K562 (cell line): ENCODE data around the gene CPM.
"Not testable (repeated sequence)": the region's sequence is repeated elsewhere in the genome, so short reads cannot be mapped to it uniquely, and the experiment has no call there.

Experiments used
- ARHGAP35 ChIP-seq: fragments of 450-650 bp; IDR thresholded peaks from 2 replicates; pipeline ENCODE4 v1.6.1; 2018; ENCODE audit not compliant: partially characterized antibody
- FOSL1 ChIP-seq: fragments of 200-800 bp; sonication (Bioruptor generic); conservative IDR thresholded peaks from 2 replicates; pipeline ENCODE4 v1.6.1; 2016; ENCODE audit warnings: missing genetic modification characterization, missing compliant biosample characterization
- HCFC1 ChIP-seq: IDR thresholded peaks from 2 replicates; pipeline ENCODE4 v1.6.1; 2012; ENCODE audit warnings: low read depth, low read length, improper control_type of control experiment
- IRF9 ChIP-seq: fragments of 450-650 bp; IDR thresholded peaks from 2 replicates; pipeline ENCODE4 v1.6.1; 2016; ENCODE audit warnings: missing biosample characterization, missing genetic modification characterization
- KLF10 ChIP-seq: fragments of 250-450 bp; sonication (Bioruptor Pico); IDR thresholded peaks from 2 replicates; pipeline ENCODE4 v1.6.1; 2021; ENCODE audit warnings: matching md5 sums
- MTA3 ChIP-seq: fragments of 450-650 bp; formaldehyde crosslinking; IDR thresholded peaks from 2 replicates; pipeline ENCODE4 v1.6.1; 2017; ENCODE audit warnings: mild to moderate bottlenecking, borderline replicate concordance
- PATZ1 ChIP-seq: fragments of 250-450 bp; sonication (Bioruptor Pico); IDR thresholded peaks from 2 replicates; pipeline ENCODE4 v1.5.0; 2020; ENCODE audit warnings: mild to moderate bottlenecking, borderline replicate concordance
- PCBP2 ChIP-seq: fragments of 200-400 bp; formaldehyde crosslinking; IDR thresholded peaks from 2 replicates; pipeline ENCODE4 v1.6.1; 2018; ENCODE audit warnings: low read length, low read depth, mild to moderate bottlenecking, moderate library complexity; ENCODE audit not compliant: poor library complexity, severe bottlenecking
- POLR2A ChIP-seq: fragments of 450-650 bp; conservative IDR thresholded peaks from 2 replicates; pipeline ENCODE4 v1.6.1; 2016
- POU5F1 ChIP-seq: fragments of 150-350 bp; IDR thresholded peaks from 2 replicates; pipeline ENCODE4 v1.6.1; 2014; ENCODE audit warnings: borderline replicate concordance, low read length, low read depth, mild to moderate bottlenecking; ENCODE audit not compliant: partially characterized antibody
- USF2 ChIP-seq: sonication (generic); formaldehyde crosslinking; IDR thresholded peaks from 2 replicates; pipeline ENCODE4 v1.5.0; 2020; ENCODE audit warnings: missing genetic modification reagents
- ZBTB7A ChIP-seq: IDR thresholded peaks from 2 replicates; pipeline ENCODE4 v1.6.1; 2011; ENCODE audit warnings: low read depth, mild to moderate bottlenecking, low read length, moderate library complexity, borderline replicate concordance; ENCODE audit not compliant: control insufficient read depth
- ZKSCAN8 ChIP-seq: fragments of 200-800 bp; sonication (Bioruptor generic); IDR thresholded peaks from 2 replicates; pipeline ENCODE4 v1.6.1; 2016; ENCODE audit warnings: missing genetic modification characterization, missing compliant biosample characterization

- not testable (repeated sequence) for TF ChIP-seq FOSL1; IRF9 (tag); ZBTB7A; PATZ1 (CRISPR knock-in tag); POU5F1; ZKSCAN8 (CRISPR knock-in tag); USF2; ARHGAP35; HCFC1; MTA3; PCBP2; POLR2A; KLF10
These were observed 91.8 kb downstream of the CPM start for GRCh38 chr12:68841175-68841574.
